Activated naive CD8-positive, alpha-beta T cell (primary cell): Measurements from ENCODE around the gene ANP32B.

ENCODE experiments used
- H3K27ac Mint-ChIP-seq: one replicate; pipeline ENCODE4 v1.8.0; 2021; ENCODE audit warnings: mixed read lengths
- H3K27me3 Mint-ChIP-seq: one replicate; pipeline ENCODE4 v1.8.0; 2021; ENCODE audit warnings: mixed read lengths
- H3K36me3 Mint-ChIP-seq: one replicate; pipeline ENCODE4 v1.8.0; 2021; ENCODE audit warnings: mixed read lengths
- H3K4me1 Mint-ChIP-seq: one replicate; pipeline ENCODE4 v1.8.0; 2021; ENCODE audit warnings: low read depth, mixed read lengths
- H3K4me3 Mint-ChIP-seq: one replicate; pipeline ENCODE4 v1.8.0; 2021; ENCODE audit warnings: mild to moderate bottlenecking, mixed read lengths
- H3K9me3 Mint-ChIP-seq: one replicate; pipeline ENCODE4 v1.8.0; 2021; ENCODE audit warnings: low read depth, mixed read lengths

Gene ANP32B

GRCh38 chr9:97979788-97980478 lies 3.2 kb upstream of the ANP32B start:
- H3K36me3 Mint-ChIP-seq = peaks cover 2% of the 10 kb centered on the region
- no peaks in the 10 kb centered on the region for H3K9me3 Mint-ChIP-seq
- no peak overlapping the region for H3K4me3 Mint-ChIP-seq
- H3K4me1 Mint-ChIP-seq = peaks cover 38% of the 10 kb centered on the region
- peak overlapping the region; percentile 81 for H3K27ac Mint-ChIP-seq
- H3K27me3 Mint-ChIP-seq = no peaks in the 10 kb centered on the region

GRCh38 chr9:97980479-97980803 lies 2.7 kb upstream of the ANP32B start:
- peaks cover 39% of the 10 kb centered on the region for H3K4me1 Mint-ChIP-seq
- H3K9me3 Mint-ChIP-seq = no peaks in the 10 kb centered on the region
- no peaks in the 10 kb centered on the region for H3K36me3 Mint-ChIP-seq
- no peak overlapping the region for H3K27ac Mint-ChIP-seq
- no peak overlapping the region for H3K4me3 Mint-ChIP-seq
- no peaks in the 10 kb centered on the region for H3K27me3 Mint-ChIP-seq

GRCh38 chr9:97980918-97981845 lies 2.0 kb upstream of the ANP32B start:
- H3K27ac Mint-ChIP-seq = peak overlapping the region; percentile 84
- H3K36me3 Mint-ChIP-seq = peaks cover 2% of the 10 kb centered on the region
- H3K27me3 Mint-ChIP-seq = no peaks in the 10 kb centered on the region
- H3K9me3 Mint-ChIP-seq = no peaks in the 10 kb centered on the region
- peak overlapping the region; percentile 86 for H3K4me3 Mint-ChIP-seq
- H3K4me1 Mint-ChIP-seq = peaks cover 42% of the 10 kb centered on the region

GRCh38 chr9:97981846-97982682 lies 1.1 kb upstream of the ANP32B start:
- H3K36me3 Mint-ChIP-seq = peaks cover 6% of the 10 kb centered on the region
- peaks cover 51% of the 10 kb centered on the region for H3K4me1 Mint-ChIP-seq

GRCh38 chr9:97983589-97984187 lies 547 bp downstream of the ANP32B start:
- H3K27ac Mint-ChIP-seq = peak overlapping the region; percentile 82
- H3K9me3 Mint-ChIP-seq = no peaks in the 10 kb centered on the region
- H3K36me3 Mint-ChIP-seq = peaks cover 6% of the 10 kb centered on the region
- peak overlapping the region; percentile 82 for H3K4me3 Mint-ChIP-seq
- H3K27me3 Mint-ChIP-seq = no peaks in the 10 kb centered on the region
- peaks cover 63% of the 10 kb centered on the region for H3K4me1 Mint-ChIP-seq

More at GRCh38 chr9:97981846-97982682, 1.1 kb upstream of the ANP32B start:
- Mint-ChIP-seq H3K27me3 (no peaks in the 10 kb centered on the region), H3K27ac (peak overlapping the region; percentile 84), H3K9me3 (no peaks in the 10 kb centered on the region), H3K4me3 (peak overlapping the region; percentile 86)

GRCh38 chr9:97984188-97985057 lies 1.3 kb downstream of the ANP32B start:
- Mint-ChIP-seq H3K9me3 (no peaks in the 10 kb centered on the region), H3K4me3 (peak overlapping the region; percentile 72), H3K36me3 (peaks cover 6% of the 10 kb centered on the region), H3K4me1 (peaks cover 65% of the 10 kb centered on the region), H3K27ac (no peak overlapping the region), H3K27me3 (no peaks in the 10 kb centered on the region)

- H3K9me3 Mint-ChIP-seq = no peaks in the 10 kb centered on the region
- peaks cover 67% of the 10 kb centered on the region for H3K4me1 Mint-ChIP-seq
- peak overlapping the region; percentile 85 for H3K4me3 Mint-ChIP-seq
- H3K27ac Mint-ChIP-seq = peak overlapping the region; percentile 99
- H3K36me3 Mint-ChIP-seq = peaks cover 6% of the 10 kb centered on the region
- H3K27me3 Mint-ChIP-seq = no peaks in the 10 kb centered on the region
These were observed 2.1 kb downstream of the ANP32B start for GRCh38 chr9:97985058-97985861.

GRCh38 chr9:97987487-97987886 lies 4.3 kb downstream of the ANP32B start:
- Mint-ChIP-seq H3K27me3 (no peaks in the 10 kb centered on the region), H3K9me3 (no peaks in the 10 kb centered on the region), H3K4me3 (peak overlapping the region; percentile 85), H3K36me3 (peaks cover 6% of the 10 kb centered on the region), H3K4me1 (peaks cover 63% of the 10 kb centered on the region), H3K27ac (peak overlapping the region; percentile 59)

- H3K4me1 Mint-ChIP-seq = peaks cover 89% of the 10 kb centered on the region
- peak overlapping the region; percentile 78 for H3K27ac Mint-ChIP-seq
- peaks cover 8% of the 10 kb centered on the region for H3K36me3 Mint-ChIP-seq
- H3K27me3 Mint-ChIP-seq = no peaks in the 10 kb centered on the region
- no peaks in the 10 kb centered on the region for H3K9me3 Mint-ChIP-seq
- peak overlapping the region; percentile 54 for H3K4me3 Mint-ChIP-seq
These were observed 7.1 kb downstream of the ANP32B start for GRCh38 chr9:97990259-97990658.

- peak overlapping the region; percentile 87 for H3K27ac Mint-ChIP-seq
- H3K27me3 Mint-ChIP-seq = no peaks in the 10 kb centered on the region
- peak overlapping the region; percentile 58 for H3K4me3 Mint-ChIP-seq
- peaks cover 86% of the 10 kb centered on the region for H3K4me1 Mint-ChIP-seq
- H3K36me3 Mint-ChIP-seq = peaks cover 4% of the 10 kb centered on the region
- no peaks in the 10 kb centered on the region for H3K9me3 Mint-ChIP-seq
These were observed 8.7 kb downstream of the ANP32B start for GRCh38 chr9:97991818-97992217.

- peak overlapping the region; percentile 87 for H3K27ac Mint-ChIP-seq
- no peaks in the 10 kb centered on the region for H3K9me3 Mint-ChIP-seq
- H3K36me3 Mint-ChIP-seq = peaks cover 4% of the 10 kb centered on the region
- peak overlapping the region; percentile 58 for H3K4me3 Mint-ChIP-seq
- no peaks in the 10 kb centered on the region for H3K27me3 Mint-ChIP-seq
- peaks cover 86% of the 10 kb centered on the region for H3K4me1 Mint-ChIP-seq
These were observed 9.1 kb downstream of the ANP32B start for GRCh38 chr9:97992219-97992618.

- no peaks in the 10 kb centered on the region for H3K9me3 Mint-ChIP-seq
- no peaks in the 10 kb centered on the region for H3K27me3 Mint-ChIP-seq
- H3K4me1 Mint-ChIP-seq = peaks cover 85% of the 10 kb centered on the region
- peak overlapping the region; percentile 58 for H3K4me3 Mint-ChIP-seq
- H3K36me3 Mint-ChIP-seq = peaks cover 4% of the 10 kb centered on the region
- no peak overlapping the region for H3K27ac Mint-ChIP-seq
These were observed 9.9 kb downstream of the ANP32B start for GRCh38 chr9:97993000-97993399.

- Mint-ChIP-seq H3K27me3 (no peaks in the 10 kb centered on the region), H3K36me3 (peaks cover 4% of the 10 kb centered on the region), H3K4me1 (peaks cover 82% of the 10 kb centered on the region), H3K4me3 (no peak overlapping the region), H3K27ac (no peak overlapping the region), H3K9me3 (no peaks in the 10 kb centered on the region)
These were observed 11.6 kb downstream of the ANP32B start for GRCh38 chr9:97994703-97995102.
